Activated CD4-positive, alpha-beta T cell treated with anti-CD3 and anti-CD28 coated beads for 1 hour (primary cell): ENCODE results near the gene PRUNE2.

ENCODE experiments used
- DNase-seq: peaks from one replicate; pipeline ENCODE4 v3.0.0-alpha.2; 2020

Gene PRUNE2

DNA sequence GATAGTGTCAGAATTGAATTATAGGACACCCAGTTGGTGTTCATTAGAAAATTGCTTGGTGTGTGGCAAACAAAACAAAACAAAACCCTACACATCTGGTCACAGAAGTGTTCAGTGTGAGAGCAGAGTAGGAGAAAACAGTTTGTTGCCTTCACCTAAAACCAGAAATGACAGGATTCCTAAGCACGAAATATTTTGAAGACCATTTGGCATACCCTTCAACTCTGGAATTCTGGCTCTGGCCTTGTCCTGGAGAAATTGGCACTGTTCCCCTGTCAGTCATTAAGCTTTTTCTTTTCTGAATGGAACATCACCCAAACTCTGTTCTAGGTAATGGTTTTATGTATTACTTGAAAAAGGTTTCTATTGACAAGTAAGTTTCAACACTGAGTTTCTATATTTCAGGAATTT, 251.9 kb downstream of the PRUNE2 start:
- no peak for DNase-seq

GRCh38 chr9:76652894-76653293, 253.0 kb downstream of the PRUNE2 start:
- DNase-seq: no peak

DNA sequence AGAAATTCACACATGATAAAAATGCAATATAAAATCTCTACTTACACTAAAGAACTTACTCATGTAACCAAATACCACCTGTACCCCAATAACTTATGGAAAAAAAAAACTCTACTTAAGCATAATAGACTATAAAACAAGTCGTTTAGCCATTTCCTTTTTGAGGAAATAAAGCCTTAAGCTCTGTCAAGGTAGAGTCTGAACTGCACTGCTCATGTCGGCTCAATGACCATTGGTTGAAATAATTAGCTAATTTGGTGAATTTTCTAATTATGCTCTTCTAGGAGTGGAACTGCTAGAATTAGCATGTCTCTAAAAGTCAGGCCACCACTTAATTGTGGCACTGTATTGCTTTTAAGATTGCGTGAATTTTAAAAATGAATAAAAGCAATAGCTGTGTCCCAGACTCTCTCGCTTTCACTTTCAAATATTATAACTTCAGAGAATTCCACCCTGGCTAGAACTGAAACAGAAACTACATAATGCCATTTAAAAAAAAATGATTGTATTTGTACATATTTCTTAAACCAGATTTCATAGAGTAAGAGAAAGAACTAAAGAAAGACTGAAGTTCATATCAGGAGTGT, 254.7 kb downstream of the PRUNE2 start:
- no peak for DNase-seq

- DNase-seq: no peak
Measured at GRCh38 chr9:76650692-76651091, 255.2 kb downstream of the PRUNE2 start.

- DNase-seq: no peak
Measured at GRCh38 chr9:76649894-76650293, 256.0 kb downstream of the PRUNE2 start.

DNA sequence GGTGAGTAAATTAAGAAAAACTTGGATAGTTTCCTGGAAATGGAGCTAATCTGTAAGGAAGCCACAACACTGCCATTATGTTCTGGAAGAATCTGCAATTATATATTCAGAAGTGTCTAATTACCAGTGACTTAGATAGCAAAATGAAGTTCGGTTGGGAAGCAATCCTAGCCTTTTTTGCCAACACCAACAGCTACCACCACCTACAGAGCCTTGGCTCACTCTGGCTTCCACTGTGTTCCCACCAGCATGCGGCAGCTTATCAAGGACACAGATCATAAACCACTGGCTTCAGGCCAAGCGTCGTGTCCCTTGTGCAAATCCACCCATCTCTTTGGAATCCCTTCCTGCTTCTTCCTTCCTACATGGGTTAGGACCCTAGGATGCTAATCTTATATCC, 259.7 kb downstream of the PRUNE2 start:
- DNase-seq: no peak

DNA sequence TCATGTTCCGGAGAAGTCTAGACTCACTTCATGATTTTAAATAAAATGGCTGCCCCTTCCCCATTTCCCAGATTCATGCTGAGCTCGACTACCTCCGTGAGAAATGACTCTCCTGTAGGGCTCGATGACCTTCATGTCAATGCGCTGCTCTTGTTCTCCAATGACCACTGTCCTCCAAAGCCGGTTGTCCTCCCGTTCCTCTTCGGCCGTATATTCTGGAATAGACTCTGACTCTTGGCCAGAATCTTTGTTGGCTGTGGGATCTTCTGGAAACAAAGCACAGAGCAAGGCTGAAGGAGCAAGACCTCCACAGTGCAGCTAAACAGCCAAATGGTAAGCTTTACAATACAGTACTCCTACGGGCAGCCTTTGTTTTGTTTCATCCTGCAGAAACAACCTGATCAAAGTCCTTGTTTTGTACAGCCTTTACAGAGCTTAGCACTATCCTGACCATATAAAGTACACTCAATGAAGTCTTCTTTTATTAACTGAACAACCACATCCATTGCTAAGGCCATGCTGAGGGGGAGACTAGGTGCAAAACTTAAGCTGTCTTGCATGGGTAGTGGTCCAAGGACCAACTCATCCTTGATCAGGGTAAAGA, 261.2 kb downstream of the PRUNE2 start:
- DNase-seq: no peak

DNA sequence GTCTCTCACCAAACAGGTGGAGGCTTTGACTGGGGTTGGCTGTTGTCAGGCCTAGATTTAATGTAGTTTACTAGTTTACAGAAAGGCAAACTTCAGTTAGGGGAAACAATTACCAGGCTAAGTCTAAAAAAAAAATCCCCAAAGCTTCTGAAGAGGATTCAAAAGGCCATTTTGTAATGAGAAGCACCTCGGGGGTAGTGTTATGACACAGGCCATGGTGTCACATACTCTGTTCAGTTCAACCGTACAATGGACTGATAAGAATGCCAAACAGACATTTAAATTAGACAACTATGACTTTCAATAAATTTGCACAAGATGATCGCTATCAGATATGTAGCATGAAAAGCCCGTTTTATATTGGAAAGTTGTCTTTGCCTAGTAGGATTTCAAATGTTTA, 261.7 kb downstream of the PRUNE2 start:
- DNase-seq: no peak

DNA sequence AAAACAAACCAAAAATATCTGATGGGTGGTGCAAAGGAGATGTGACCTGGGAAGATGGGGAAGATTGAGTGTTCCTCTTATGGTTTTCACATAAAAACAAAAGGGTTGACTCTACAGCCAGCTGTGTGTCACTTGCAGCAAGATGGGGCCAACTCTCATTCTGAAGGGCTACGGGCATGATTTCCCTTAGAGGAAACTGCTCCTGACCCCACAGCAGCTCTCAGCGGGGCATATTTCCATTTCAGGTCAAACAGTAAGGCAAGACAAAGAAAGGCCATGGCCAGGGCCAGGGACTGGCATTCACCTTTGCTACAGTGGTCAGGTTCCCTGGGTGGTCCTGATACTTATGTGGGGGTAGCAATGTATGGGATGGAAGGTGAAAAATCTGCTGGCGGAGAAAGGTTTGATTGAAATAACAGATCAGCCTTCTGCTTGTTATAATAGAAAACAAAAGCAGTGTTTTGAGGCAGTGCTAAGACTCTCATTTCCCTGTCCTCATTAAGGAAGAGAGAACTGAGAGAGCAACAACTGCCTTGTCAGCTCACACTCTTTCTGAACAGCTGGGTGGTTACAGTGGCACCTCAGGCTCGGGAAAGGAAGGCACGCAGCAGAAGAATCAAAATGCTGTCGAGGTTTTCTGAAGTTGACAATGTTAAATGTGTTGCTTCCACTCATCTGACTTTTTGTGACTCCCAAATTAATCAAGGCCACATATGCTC, 262.4 kb downstream of the PRUNE2 start:
- DNase-seq: no peak

DNA sequence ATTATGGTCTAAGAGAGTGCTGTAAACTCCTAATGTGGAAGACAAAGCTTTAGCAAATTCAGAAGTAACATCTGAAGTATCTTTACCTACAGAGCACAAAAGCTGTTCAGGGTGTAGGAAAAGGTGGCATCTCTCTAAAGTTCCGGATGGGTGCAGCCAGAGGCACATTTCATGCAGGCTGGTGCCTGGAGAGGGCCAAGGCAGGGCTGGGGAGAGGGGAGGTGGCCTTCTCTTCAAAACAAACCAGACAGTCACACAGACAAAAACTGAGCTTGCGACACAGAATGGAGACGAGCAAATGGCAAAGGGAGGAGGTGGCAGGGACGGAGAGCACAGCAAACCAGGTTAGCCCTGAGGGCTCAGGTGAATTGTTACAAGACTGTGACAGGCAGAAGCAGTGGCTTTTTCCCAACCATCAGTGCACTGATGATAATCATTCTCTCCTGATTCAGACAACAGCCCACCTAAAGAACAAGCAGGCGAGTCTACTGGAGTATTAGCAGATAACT, 263.2 kb downstream of the PRUNE2 start:
- DNase-seq: no peak

- DNase-seq: no peak
Measured at GRCh38 chr9:76642074-76642473, 263.8 kb downstream of the PRUNE2 start.

DNA sequence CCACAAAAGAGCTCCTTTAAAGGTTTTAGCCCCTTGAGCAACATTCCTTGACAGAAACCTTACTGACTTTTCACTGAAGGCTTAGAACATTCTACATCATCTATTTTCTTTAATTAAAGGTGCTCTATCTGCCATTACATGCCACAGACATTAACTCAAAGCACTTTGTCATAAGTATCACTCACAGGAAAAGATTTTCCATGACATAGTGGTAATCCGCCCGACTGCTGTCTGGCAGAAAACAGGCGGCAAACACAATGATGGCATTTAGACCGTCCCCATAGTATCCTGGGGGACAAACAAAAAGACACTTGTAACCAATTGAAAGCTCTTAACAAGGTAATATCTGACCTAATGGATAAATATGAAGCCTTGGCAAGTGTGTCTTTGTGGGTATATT, 267.9 kb downstream of the PRUNE2 start:
- no peak for DNase-seq

GRCh38 chr9:76637416-76637815, 268.5 kb downstream of the PRUNE2 start:
- no peak for DNase-seq

- no peak for DNase-seq
Measured at GRCh38 chr9:76634356-76635054, 271.4 kb downstream of the PRUNE2 start.

GRCh38 chr9:76630916-76631315, 275.0 kb downstream of the PRUNE2 start:
- DNase-seq: no peak

- DNase-seq: no peak
Measured at GRCh38 chr9:76629205-76629990, 276.5 kb downstream of the PRUNE2 start.

DNA sequence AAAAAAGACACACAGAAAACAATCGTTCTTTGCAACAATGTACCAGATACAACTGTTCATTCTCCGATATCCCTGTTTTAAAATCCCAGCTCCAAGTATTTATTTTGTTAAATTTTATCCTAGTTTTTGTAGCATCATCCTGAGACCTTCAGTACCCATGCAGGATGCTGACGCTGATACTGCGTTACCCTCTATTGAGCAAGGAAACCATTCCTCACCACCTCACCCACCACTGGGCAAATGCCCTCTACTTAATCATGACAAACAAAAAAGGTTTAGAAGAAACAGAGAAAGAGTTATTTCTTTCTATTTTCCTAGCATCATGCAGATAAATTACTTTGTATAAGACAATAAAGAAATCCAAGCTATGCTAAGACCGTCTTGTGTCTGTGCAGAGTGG, 277.8 kb downstream of the PRUNE2 start:
- DNase-seq: no peak

DNA sequence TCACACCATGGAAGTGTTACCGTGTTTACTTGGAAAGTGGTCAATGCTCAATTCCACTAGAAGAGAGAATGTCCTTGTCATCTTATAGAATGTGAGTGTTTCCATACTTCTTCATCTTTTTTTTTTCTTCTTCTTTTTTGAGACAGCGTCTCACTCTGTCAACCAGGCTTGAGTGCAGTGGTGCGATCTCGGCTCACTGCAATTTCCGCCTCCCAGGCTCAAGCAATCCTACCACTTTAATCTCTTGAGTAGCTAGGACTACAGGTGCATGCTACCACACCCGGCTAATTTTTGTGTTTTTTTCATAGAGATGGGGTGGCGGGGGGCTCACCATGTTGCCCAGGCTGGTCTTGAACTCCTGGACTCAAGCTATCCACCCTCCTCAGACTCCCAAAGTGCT, 278.9 kb downstream of the PRUNE2 start:
- no peak for DNase-seq

- no peak for DNase-seq
Measured at GRCh38 chr9:76626141-76626540, 279.8 kb downstream of the PRUNE2 start.

DNA sequence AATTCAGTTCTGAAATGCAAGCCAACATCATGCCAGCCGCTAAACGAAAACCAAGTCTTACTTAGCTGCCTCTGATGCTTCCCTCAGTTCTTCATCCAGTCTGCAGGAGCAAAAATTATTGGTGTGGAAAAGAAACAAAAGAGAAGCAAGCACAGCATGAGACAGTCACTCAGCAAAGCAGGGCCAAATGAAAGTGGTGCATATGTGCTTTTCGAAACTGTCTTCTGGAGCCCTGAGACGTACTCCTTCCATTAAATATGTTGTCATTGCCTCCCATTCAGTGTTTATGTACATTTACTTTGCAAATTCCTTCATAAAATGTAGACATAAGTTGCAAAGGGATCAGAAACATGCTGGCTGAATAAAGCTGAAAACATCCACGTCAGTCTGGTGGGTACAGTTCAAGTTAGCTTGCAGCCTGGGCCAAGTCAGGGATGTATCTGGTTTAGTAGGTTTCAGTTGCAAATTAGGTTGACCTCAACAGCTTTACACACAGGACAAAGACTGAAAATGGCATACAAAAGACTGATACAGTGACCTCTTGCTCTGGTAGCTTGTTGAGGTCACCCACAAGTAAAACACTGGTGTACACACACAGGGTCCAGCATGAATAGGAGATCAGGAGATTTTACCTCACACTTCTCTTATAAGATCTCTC, 281.4 kb downstream of the PRUNE2 start:
- DNase-seq: no peak

- no peak for DNase-seq
Measured at GRCh38 chr9:76620996-76621395, 284.9 kb downstream of the PRUNE2 start.

GRCh38 chr9:76620581-76620980, 285.3 kb downstream of the PRUNE2 start:
- no peak for DNase-seq
